GM21526 (cell line): ENCODE results near the gene AIPL1.

Experiments
- ATAC-seq: cut with Tn5 transposase; IDR thresholded peaks from one replicate; pipeline ENCODE4 v1.9.1; 2021; ENCODE audit warnings: moderate library complexity; ENCODE audit not compliant: unreplicated experiment, low FRiP score

The AIPL1 gene

GRCh38 chr17:6468051-6468790, 33.3 kb upstream of the AIPL1 start:
- no peak for ATAC-seq

GRCh38 chr17:6467567-6467966, 32.6 kb upstream of the AIPL1 start:
- no peak for ATAC-seq

GRCh38 chr17:6465206-6466003, 30.5 kb upstream of the AIPL1 start:
- no peak for ATAC-seq

- ATAC-seq: no peak
These were observed 29.6 kb upstream of the AIPL1 start for GRCh38 chr17:6464446-6465041.

- ATAC-seq: no peak
These were observed 28.9 kb upstream of the AIPL1 start for GRCh38 chr17:6463616-6464445.

GRCh38 chr17:6462692-6463091, 27.8 kb upstream of the AIPL1 start:
- ATAC-seq: no peak

GRCh38 chr17:6461792-6462524, 27.0 kb upstream of the AIPL1 start:
- no peak for ATAC-seq

GRCh38 chr17:6461246-6461645, 26.3 kb upstream of the AIPL1 start:
- ATAC-seq: no peak

- no peak for ATAC-seq
These were observed 25.7 kb upstream of the AIPL1 start for GRCh38 chr17:6460531-6461161.

- ATAC-seq: no peak
These were observed 23.6 kb upstream of the AIPL1 start for GRCh38 chr17:6458460-6458950.

- ATAC-seq: no peak
These were observed 23.0 kb upstream of the AIPL1 start for GRCh38 chr17:6457688-6458459.

- no peak for ATAC-seq
These were observed 22.2 kb upstream of the AIPL1 start for GRCh38 chr17:6456914-6457687.

GRCh38 chr17:6456321-6456720, 21.4 kb upstream of the AIPL1 start:
- no peak for ATAC-seq

- ATAC-seq: no peak
These were observed 20.4 kb upstream of the AIPL1 start for GRCh38 chr17:6455321-6455705.

GRCh38 chr17:6454495-6455320, 19.8 kb upstream of the AIPL1 start:
- no peak for ATAC-seq

- ATAC-seq: no peak
These were observed 18.5 kb upstream of the AIPL1 start for GRCh38 chr17:6453279-6454024.
